ENCODE data around the gene SND1. TPM values are rescaled to one million over a fixed set of nuclear protein-coding genes. Genes with fewer than 3 reads are reported as not detected.

SND1 gene
- total RNA-seq, 4 donors from 2014 or later, result 55.5 to 305 (median 80.1) TPM

GRCh38 chr7:128124786-128125185 lies 472.8 kb downstream of the SND1 start:
- no peak for DNase-seq
- Histone ChIP-seq H3K9me3 (no peaks in the 10 kb centered on the region), H3K27me3 (no peaks in the 10 kb centered on the region), H3K4me1 (no peaks in the 10 kb centered on the region), H3K36me3 (no peaks in the 10 kb centered on the region), H3K27ac (no peak overlapping the region), H3K4me3 (no peak overlapping the region)
- TF ChIP-seq CTCF (IDR thresholded peaks at IDR 0.05) (no peak), POLR2A (IDR thresholded peaks at IDR 0.05) (no peak)

GRCh38 chr7:128125816-128126215 lies 473.8 kb downstream of the SND1 start:
- no peaks in the 10 kb centered on the region for H3K4me1 ChIP-seq
- H3K9me3 ChIP-seq, result no peaks in the 10 kb centered on the region
- DNase-seq, result no peak
- H3K36me3 ChIP-seq, result no peaks in the 10 kb centered on the region
- H3K27ac ChIP-seq, result no peak overlapping the region
- no peaks in the 10 kb centered on the region for H3K27me3 ChIP-seq
- no peak overlapping the region for H3K4me3 ChIP-seq
- TF ChIP-seq POLR2A (IDR thresholded peaks at IDR 0.05) (no peak), CTCF (IDR thresholded peaks at IDR 0.05) (no peak)

GRCh38 chr7:128128401-128128800 lies 476.4 kb downstream of the SND1 start:
- no peak for DNase-seq
- Histone ChIP-seq H3K27ac (no peak overlapping the region), H3K9me3 (no peaks in the 10 kb centered on the region), H3K4me1 (no peaks in the 10 kb centered on the region), H3K27me3 (no peaks in the 10 kb centered on the region), H3K36me3 (no peaks in the 10 kb centered on the region), H3K4me3 (no peak overlapping the region)
- TF ChIP-seq POLR2A (IDR thresholded peaks at IDR 0.05) (no peak), CTCF (IDR thresholded peaks at IDR 0.05) (no peak)

GRCh38 chr7:128129224-128129864 lies 477.4 kb downstream of the SND1 start:
- Histone ChIP-seq H3K9me3 (no peaks in the 10 kb centered on the region), H3K36me3 (no peaks in the 10 kb centered on the region), H3K27ac (no peak overlapping the region), H3K4me1 (no peaks in the 10 kb centered on the region), H3K27me3 (no peaks in the 10 kb centered on the region), H3K4me3 (no peak overlapping the region)
- TF ChIP-seq POLR2A (IDR thresholded peaks at IDR 0.05) (no peak), CTCF (IDR thresholded peaks at IDR 0.05) (no peak)
- no peak for DNase-seq

- Histone ChIP-seq H3K36me3 (no peaks in the 10 kb centered on the region), H3K4me1 (peaks cover 0 to 11% (median 8%) of the 10 kb centered on the region in 4 donors), H3K4me3 (no peak overlapping the region), H3K27me3 (no peaks in the 10 kb centered on the region), H3K27ac (no peak overlapping the region), H3K9me3 (no peaks in the 10 kb centered on the region)
- no peak for TF ChIP-seq POLR2A (IDR thresholded peaks at IDR 0.05)
- TF ChIP-seq CTCF (IDR thresholded peaks at IDR 0.05), result no peak
- no peak for DNase-seq
Observed at GRCh38 chr7:128131115-128131514, 479.1 kb downstream of the SND1 start.

- no peaks in the 10 kb centered on the region for H3K27me3 ChIP-seq
- no peak overlapping the region for H3K27ac ChIP-seq
- no peaks in the 10 kb centered on the region for H3K36me3 ChIP-seq
- peaks cover 0 to 11% (median 9%) of the 10 kb centered on the region in 4 donors for H3K4me1 ChIP-seq
- H3K9me3 ChIP-seq, result no peaks in the 10 kb centered on the region
- no peak for DNase-seq
- no peak overlapping the region for H3K4me3 ChIP-seq
- TF ChIP-seq CTCF (IDR thresholded peaks at IDR 0.05) (no peak), POLR2A (IDR thresholded peaks at IDR 0.05) (no peak)
Observed at GRCh38 chr7:128131731-128132130, 479.7 kb downstream of the SND1 start.
